K562 (cell line): ENCODE data around the gene PRMT5. TPM values are rescaled to one million over a fixed set of nuclear protein-coding genes. Genes with fewer than 3 reads are reported as not detected.
A peak's percentile ranks its signal among the peaks of the same experiment; 100 is the strongest.

Experiments
- BRCA1 ChIP-seq, 2 experiments: fragments of 450-650 bp in 1 of 2; sonication (generic) in 1 of 2; formaldehyde crosslinking in 1 of 2; IDR thresholded peaks; 2 replicates each; pipeline versions ENCODE4 v1.5.0 to v1.6.1; 2017 to 2020; ENCODE audit warnings: mild to moderate bottlenecking in 1 of 2, missing genetic modification reagents in 1 of 2
- CTCF ChIP-seq, 3 experiments: IDR thresholded peaks in 2 of 3; conservative IDR thresholded peaks in 1 of 3; 2 replicates each; pipeline ENCODE4 v1.5.1; 2011 to 2012; ENCODE audit warnings: low read length in 3 of 3, mild to moderate bottlenecking in 3 of 3, control low read depth in 2 of 3, improper control_type of control experiment in 1 of 3, inconsistent platforms in 1 of 3, low read depth in 1 of 3, mixed read lengths in 1 of 3, moderate library complexity in 1 of 3; ENCODE audit not compliant: insufficient read depth in 2 of 3
- ELF2 ChIP-seq: fragments of 250-450 bp; sonication (Bioruptor Pico); IDR thresholded peaks from 2 replicates; pipeline ENCODE4 v1.5.0; 2021; ENCODE audit warnings: mild to moderate bottlenecking
- ELK1 ChIP-seq: sonication (generic); formaldehyde crosslinking; IDR thresholded peaks from 2 replicates; pipeline ENCODE4 v1.8.1; 2022; ENCODE audit warnings: missing genetic modification reagents
- HIVEP1 ChIP-seq: fragments of 250-450 bp; sonication (Bioruptor Pico); IDR thresholded peaks from 2 replicates; pipeline ENCODE4 v1.4.0; 2020; ENCODE audit warnings: mild to moderate bottlenecking
- ILK ChIP-seq: fragments of 450-650 bp; IDR thresholded peaks from 2 replicates; pipeline ENCODE4 v1.6.1; 2016; ENCODE audit warnings: missing genetic modification characterization, low read depth, mild to moderate bottlenecking, missing compliant biosample characterization, moderate library complexity, borderline replicate concordance
- MCM7 ChIP-seq, 2 experiments: fragments of 450-650 bp; IDR thresholded peaks; 2 replicates each; pipeline ENCODE4 v1.6.1; 2016 to 2018
- MTA3 ChIP-seq: fragments of 450-650 bp; formaldehyde crosslinking; IDR thresholded peaks from 2 replicates; pipeline ENCODE4 v1.6.1; 2017; ENCODE audit warnings: mild to moderate bottlenecking, borderline replicate concordance
- MTF1 ChIP-seq: fragments of 250-450 bp; sonication (Bioruptor Pico); IDR thresholded peaks from 2 replicates; pipeline ENCODE4 v1.9.0; 2021; ENCODE audit warnings: moderate library complexity, mild to moderate bottlenecking, inconsistent platforms, borderline replicate concordance
- PCBP1 ChIP-seq: fragments of 200-400 bp; formaldehyde crosslinking; IDR thresholded peaks from 2 replicates; pipeline ENCODE4 v1.6.1; 2018; ENCODE audit warnings: mild to moderate bottlenecking, low read depth, low read length; ENCODE audit not compliant: poor library complexity, severe bottlenecking
- RFX1 ChIP-seq: fragments of 450-650 bp; IDR thresholded peaks from 2 replicates; pipeline ENCODE4 v1.6.1; 2016; ENCODE audit warnings: mild to moderate bottlenecking, moderate library complexity
- SREBF2 ChIP-seq: sonication (generic); formaldehyde crosslinking; IDR thresholded peaks from 2 replicates; pipeline ENCODE4 v1.4.0; 2020; ENCODE audit warnings: mild to moderate bottlenecking, missing genetic modification reagents
- ZNF121 ChIP-seq: sonication (generic); formaldehyde crosslinking; conservative IDR thresholded peaks from 2 replicates; pipeline ENCODE4 v1.8.0; 2022; ENCODE audit warnings: missing genetic modification reagents
- ZNF512 ChIP-seq: IDR thresholded peaks from 2 replicates; pipeline ENCODE4 v1.6.1; 2016; ENCODE audit warnings: missing genetic modification characterization, missing compliant biosample characterization
- polyA plus RNA-seq, 8 experiments: library from polyadenylated mRNA; depleted of rRNA in 4 of 8; stranded (reverse) in 5 of 8; unstranded in 3 of 8; fragments of >200 nt; fragmentation: Nextera tagmentation in 2 of 8; fragmentation: Illumina TruSeq in 1 of 8; extraction: Ambion mirVana in 2 of 8; extraction: Trizol in 1 of 8; gene quantifications; 2 replicates each; pipeline versions ENCODE4 v1.2.1 to v1.2.3, GENCODE V29; 2011 to 2014; ENCODE audit warnings: inconsistent platforms in 1 of 8, missing spikeins in 1 of 8
- total RNA-seq, 7 experiments: library from RNA; depleted of rRNA in 6 of 7; stranded (reverse); fragments of >200 nt in 6 of 7; fragmentation: Illumina TruSeq in 2 of 7; extraction: Trizol in 2 of 7; gene quantifications; 2 replicates each; pipeline versions ENCODE4 v1.2.1 to v1.2.3, GENCODE V29; 2011 to 2021; ENCODE audit warnings: low replicate concordance in 1 of 7
- TF ChIP-seq, protein P1 (sequence below): fragments of 250-450 bp; sonication (Bioruptor Pico); IDR thresholded peaks from 2 replicates; pipeline ENCODE4 v1.8.0; 2021; ENCODE audit warnings: moderate library complexity, mild to moderate bottlenecking, inconsistent platforms
- TF ChIP-seq, protein P2 (sequence below): sonication (generic); formaldehyde crosslinking; IDR thresholded peaks from 2 replicates; pipeline ENCODE4 v1.8.0; 2022; ENCODE audit warnings: mild to moderate bottlenecking, missing genetic modification reagents
- TF ChIP-seq, protein P3 (sequence below): sonication (generic); formaldehyde crosslinking; IDR thresholded peaks from 2 replicates; pipeline ENCODE4 v1.8.0; 2022; ENCODE audit warnings: mild to moderate bottlenecking, missing genetic modification reagents
- TF ChIP-seq, protein P4 (sequence below): fragments of 450-650 bp; IDR thresholded peaks from 2 replicates; pipeline ENCODE4 v1.6.1; 2016

Gene PRMT5
- total and polyA plus RNA-seq, 9 of the 15 experiments (the other 6 are each of a cell fraction or from before 2014, with no cell fraction given), result 114 to 552 (median 222) TPM

- TF ChIP-seq ZNF512 (no peak), ELK1 (no peak), MCM7 (IDR thresholded peaks at IDR 0.05) (no peak), PCBP1 (no peak), ILK (tag) (no peak), SREBF2 (CRISPR knock-in tag) (no peak), RFX1 (no peak; the same call in 1 of the 2 replicates), HIVEP1 (CRISPR knock-in tag) (no peak), ELF2 (CRISPR knock-in tag) (peak; percentile 61; the same call in 1 of the 2 replicates), MTA3 (no peak), MTF1 (CRISPR knock-in tag) (no peak), ZNF121 (CRISPR knock-in tag) (no peak), CTCF (IDR thresholded peaks at IDR 0.05 in 2 of 3, conservative IDR thresholded peaks at IDR 0.05 in 1 of 3; ENCODE audit: insufficient read depth in 2 of 3, low read depth in 1 of 3, low read length in 3 of 3) (no peak), BRCA1 (IDR thresholded peaks at IDR 0.05) (no peak), BRCA1 (CRISPR knock-in tag; IDR thresholded peaks at IDR 0.05) (no peak)
- TF ChIP-seq, protein P1, sequence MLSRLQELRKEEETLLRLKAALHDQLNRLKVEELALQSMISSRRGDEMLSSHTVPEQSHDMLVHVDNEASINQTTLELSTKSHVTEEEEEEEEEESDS (CRISPR knock-in tag), result no peak
- TF ChIP-seq, protein P2, sequence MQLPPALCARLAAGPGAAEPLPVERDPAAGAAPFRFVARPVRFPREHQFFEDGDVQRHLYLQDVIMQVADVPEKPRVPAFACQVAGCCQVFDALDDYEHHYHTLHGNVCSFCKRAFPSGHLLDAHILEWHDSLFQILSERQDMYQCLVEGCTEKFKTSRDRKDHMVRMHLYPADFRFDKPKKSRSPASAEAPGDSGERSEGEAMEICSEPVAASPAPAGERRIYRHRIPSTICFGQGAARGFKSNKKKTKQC (CRISPR knock-in tag), result no peak
- TF ChIP-seq, protein P3, sequence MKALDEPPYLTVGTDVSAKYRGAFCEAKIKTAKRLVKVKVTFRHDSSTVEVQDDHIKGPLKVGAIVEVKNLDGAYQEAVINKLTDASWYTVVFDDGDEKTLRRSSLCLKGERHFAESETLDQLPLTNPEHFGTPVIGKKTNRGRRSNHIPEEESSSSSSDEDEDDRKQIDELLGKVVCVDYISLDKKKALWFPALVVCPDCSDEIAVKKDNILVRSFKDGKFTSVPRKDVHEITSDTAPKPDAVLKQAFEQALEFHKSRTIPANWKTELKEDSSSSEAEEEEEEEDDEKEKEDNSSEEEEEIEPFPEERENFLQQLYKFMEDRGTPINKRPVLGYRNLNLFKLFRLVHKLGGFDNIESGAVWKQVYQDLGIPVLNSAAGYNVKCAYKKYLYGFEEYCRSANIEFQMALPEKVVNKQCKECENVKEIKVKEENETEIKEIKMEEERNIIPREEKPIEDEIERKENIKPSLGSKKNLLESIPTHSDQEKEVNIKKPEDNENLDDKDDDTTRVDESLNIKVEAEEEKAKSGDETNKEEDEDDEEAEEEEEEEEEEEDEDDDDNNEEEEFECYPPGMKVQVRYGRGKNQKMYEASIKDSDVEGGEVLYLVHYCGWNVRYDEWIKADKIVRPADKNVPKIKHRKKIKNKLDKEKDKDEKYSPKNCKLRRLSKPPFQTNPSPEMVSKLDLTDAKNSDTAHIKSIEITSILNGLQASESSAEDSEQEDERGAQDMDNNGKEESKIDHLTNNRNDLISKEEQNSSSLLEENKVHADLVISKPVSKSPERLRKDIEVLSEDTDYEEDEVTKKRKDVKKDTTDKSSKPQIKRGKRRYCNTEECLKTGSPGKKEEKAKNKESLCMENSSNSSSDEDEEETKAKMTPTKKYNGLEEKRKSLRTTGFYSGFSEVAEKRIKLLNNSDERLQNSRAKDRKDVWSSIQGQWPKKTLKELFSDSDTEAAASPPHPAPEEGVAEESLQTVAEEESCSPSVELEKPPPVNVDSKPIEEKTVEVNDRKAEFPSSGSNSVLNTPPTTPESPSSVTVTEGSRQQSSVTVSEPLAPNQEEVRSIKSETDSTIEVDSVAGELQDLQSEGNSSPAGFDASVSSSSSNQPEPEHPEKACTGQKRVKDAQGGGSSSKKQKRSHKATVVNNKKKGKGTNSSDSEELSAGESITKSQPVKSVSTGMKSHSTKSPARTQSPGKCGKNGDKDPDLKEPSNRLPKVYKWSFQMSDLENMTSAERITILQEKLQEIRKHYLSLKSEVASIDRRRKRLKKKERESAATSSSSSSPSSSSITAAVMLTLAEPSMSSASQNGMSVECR (CRISPR knock-in tag), result no peak
- TF ChIP-seq, protein P4, sequence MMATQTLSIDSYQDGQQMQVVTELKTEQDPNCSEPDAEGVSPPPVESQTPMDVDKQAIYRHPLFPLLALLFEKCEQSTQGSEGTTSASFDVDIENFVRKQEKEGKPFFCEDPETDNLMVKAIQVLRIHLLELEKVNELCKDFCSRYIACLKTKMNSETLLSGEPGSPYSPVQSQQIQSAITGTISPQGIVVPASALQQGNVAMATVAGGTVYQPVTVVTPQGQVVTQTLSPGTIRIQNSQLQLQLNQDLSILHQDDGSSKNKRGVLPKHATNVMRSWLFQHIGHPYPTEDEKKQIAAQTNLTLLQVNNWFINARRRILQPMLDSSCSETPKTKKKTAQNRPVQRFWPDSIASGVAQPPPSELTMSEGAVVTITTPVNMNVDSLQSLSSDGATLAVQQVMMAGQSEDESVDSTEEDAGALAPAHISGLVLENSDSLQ, result no peak
These were observed 58.4 kb downstream of the PRMT5 start (continued) for GRCh38 chr14:22870811-22871223.
